Skeletal muscle cell (primary cell): ENCODE results near the gene PTPRK.

Experiments used
- DNase-seq: peaks from one replicate; pipeline ENCODE4 v3.0.0-alpha.2; 2010; ENCODE audit warnings: low read depth
- H3K4me3 ChIP-seq: 2 replicates; pipeline ENCODE4 v1.5.1; 2011; ENCODE audit warnings: low read depth, mild to moderate bottlenecking, control low read depth, low read length, moderate library complexity

PTPRK gene

DNA sequence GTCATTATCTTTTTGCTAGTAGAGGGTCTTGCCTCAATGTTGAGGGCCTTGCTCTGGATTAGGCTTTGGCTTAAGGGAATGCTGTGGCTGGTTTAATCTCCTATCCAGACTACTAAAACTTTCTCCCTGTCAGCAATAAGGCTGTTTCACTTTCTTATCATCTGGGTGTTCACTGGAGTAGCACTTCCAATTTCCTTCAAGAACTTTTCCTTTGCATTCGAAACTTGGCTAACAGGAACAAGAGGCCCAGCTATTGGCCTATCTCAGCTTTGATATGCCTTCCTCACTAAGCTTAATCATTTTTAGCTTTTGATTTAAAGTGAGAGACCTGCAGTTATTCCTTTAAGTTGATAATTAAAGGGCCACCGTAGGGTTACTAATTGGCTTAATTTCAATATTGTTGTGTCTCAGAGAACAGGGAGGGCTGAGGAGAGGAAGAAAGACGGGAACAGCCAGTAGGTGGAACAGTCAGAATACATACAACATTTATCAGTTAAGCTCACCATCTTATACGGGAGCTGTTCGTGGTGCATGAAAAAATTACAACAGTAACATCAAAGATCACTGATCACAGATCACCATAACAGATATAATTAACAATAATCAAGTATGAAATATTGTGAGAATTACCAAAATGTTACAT lies 186.7 kb downstream of the PTPRK start:
- no peak overlapping the region for H3K4me3 ChIP-seq
- DNase-seq: no peak

DNA sequence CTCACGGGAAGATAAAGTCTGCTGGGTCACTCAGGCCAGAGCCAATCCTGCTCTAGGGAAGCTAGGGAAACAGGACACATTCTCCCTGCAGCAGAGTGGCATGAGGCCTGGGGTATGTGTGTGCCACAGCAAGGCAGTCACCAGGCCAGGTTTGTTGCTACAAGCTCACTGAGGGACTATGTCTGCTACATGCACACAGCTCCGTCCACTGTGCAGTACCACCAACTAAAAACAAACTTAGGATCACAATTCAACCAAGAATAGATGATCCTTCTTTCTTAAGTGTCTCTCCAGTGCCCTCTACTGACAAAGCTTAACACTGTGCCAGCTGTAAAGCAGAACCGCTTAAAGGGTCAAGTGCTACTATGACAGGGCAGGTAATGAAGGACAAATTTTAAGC lies 192.5 kb downstream of the PTPRK start:
- no peak for DNase-seq
- no peak overlapping the region for H3K4me3 ChIP-seq

DNA sequence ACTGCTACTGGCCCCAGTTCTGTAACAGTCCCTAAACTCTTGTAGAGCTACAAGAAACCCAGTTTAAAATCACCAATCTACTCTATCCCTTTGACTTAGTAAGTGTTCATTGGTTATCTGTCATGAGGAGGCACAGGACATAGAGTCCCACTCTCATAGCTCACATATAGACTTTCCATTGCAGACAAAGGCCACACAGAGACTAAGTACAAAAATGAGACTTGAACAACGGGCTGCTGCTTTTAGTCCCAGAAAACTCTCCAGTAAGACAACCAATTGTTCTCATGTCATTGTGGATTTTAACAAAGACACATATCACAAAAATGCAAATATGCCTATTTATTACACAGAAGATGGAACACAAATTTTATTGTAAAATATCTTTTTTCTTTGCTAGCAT lies 197.4 kb downstream of the PTPRK start:
- H3K4me3 ChIP-seq: no peak overlapping the region
- DNase-seq: no peak

DNA sequence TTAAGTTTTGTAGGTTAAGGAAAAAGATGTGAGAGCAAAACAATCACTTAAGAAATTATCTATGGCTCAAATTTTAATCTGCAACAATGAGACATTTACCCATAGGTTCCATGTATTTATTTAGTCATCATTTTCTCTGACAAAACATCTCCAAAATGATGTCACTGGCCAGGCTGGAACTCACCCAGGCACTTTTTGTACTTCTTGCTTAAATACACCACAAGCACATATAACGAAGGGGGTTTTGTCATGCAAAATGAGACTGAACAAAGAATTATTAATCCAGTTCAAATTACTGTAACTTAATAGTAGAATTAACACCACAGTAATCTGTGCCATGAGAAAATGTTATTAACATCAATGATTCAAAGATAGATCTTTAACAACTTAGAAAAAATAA lies 200.5 kb downstream of the PTPRK start:
- H3K4me3 ChIP-seq: no peak overlapping the region
- DNase-seq: no peak

DNA sequence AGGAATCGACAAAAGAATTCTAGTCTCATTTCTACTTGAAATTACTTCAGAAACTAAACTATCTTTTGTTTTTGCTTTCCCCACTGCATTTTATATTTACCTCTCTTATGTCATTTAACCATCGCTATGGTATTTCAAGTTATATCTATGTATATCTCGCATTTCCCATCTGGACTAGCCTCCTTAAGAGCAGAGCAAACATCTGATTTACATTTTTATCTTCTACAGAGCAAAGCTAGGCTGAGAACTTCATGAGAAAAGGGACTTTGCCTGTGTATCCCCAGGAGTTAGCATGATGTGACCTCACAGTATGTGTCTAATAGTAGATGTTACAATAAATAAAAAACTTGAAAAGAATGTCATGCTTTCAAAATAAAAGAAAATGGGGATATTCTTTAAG lies 201.2 kb downstream of the PTPRK start:
- no peak overlapping the region for H3K4me3 ChIP-seq
- DNase-seq: no peak

DNA sequence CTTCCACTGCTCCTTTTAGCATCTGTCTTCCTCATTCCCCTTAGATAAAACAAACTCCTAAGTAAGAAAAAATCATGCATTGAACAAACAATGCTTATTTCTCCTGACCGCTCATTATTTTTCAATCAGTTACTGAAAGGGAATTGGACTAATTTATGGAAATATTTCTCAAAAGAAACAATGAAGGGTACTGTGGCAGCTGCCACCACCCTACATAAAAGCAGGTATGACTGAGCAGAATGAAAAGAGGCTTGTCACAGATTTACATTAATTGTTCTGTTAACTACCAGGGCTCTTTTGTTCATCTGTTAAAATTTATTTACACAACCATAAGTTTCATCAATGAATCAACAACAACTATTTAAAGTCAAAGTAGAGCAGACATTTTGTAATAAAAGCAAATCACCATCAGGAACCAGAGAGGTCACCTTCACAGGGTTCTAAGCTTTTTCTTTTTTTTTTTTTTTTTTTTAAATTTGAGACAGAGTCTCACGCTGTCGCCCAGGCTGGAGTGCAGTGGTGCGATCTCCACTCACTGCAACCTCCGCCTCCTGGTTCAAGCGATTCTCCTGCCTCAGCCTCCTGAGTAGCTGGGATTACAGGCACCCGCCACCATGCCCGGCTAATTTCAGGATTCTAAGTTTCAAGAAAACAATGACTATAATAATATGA lies 204.0 kb downstream of the PTPRK start:
- no peak for DNase-seq
- no peak overlapping the region for H3K4me3 ChIP-seq

DNA sequence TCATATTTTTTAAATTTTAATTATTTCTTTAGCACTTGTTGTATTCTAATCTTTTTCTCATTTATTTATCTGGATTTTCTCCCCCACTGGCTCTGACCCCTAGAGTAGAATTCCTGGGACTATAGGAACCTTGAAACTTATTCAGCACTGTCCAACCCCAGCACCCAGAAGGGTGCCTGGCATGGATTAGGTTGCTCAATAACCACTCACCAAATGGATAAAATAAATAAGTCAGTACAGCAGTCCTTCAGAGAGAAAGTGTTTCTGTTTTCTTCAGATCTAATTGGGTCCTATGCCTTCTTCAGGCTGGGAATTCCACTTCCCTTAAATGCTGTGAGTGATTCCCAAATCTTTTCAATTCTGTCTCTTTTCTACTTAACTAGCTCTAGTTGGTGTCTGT lies 206.2 kb downstream of the PTPRK start:
- no peak overlapping the region for H3K4me3 ChIP-seq
- DNase-seq: no peak

DNA sequence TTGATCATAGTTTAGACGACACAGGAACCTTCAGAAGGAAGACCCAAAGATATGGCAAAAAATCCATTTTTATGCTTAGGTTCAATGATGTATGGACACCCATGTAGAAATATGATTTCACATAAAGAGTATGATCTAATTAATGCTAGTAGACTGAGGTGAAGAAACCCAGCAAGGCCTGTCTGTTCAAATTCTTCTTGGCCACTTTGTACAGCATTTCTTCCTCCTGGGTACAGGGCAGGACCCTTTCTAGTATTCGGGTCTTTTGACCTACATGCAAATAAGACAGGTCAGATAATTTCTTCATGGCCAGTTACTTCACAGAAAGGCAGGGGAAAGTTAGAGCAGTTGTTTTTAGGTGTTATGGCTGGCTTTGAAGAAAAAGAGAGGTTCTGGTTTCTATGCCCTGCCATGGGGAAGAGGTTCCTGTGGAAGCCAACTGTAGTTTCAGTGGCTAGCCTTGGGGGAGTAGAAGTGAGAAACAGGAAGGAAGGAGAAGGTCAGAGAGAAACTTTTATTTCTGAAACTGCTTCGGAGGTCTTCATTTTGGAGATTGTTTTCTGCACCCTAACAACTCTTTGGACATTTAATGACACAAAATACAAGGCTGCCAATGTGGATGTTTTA lies 208.3 kb downstream of the PTPRK start:
- DNase-seq: no peak
- H3K4me3 ChIP-seq: no peak overlapping the region

DNA sequence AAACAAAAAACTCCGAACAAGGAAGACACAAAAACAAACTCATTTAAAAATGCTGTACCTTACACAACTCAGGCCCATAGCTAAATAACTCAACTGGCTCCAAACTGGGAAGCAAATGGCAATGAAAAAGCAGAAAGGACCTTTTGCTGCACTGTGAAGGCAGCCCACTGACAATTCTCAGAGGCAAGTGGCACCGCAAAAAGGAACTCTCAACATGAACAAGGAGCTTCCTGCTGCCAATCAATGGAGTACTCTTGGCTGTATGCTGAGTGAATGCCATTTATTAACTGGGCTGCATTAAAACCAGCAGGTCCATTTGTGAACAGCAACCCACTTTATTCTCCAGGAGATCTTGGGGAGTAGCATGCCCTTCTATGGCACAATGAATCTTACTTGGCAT lies 209.9 kb downstream of the PTPRK start:
- no peak overlapping the region for H3K4me3 ChIP-seq
- no peak for DNase-seq

DNA sequence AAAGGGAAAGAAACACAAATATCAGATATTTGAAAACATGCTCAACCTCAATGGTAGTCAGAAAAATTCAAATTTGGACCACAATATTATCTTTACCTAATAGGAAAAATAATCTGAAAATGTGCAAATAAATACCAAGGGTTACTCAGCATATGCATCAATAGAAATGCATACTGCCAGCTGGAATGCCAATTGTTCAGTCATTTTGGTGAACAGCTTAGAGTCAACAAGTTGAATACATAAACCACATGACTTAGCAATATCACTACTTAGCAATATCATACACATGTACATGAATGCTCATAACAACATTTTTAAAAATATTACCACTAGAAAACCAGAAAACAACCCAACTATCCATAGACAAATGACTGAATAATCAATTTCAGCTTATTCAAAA lies 212.7 kb downstream of the PTPRK start:
- H3K4me3 ChIP-seq: no peak overlapping the region
- no peak for DNase-seq

DNA sequence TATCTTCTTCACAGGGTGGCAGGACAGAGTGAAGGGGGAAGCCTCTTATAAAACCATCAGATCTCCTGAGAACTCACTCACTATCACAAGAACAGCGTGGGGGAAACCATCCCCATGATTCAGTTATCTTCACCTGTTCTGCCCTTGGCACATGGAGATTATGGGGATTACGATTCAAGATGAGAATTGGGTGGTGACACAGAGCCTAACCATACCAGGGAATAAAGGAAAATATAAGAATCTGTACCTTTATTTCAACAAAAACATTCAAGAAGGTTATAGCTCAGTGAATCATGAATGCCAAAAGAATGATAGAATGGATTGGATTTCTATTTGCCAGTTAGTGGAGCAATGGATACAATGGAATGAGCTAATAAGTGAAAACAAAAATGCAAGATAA lies 214.4 kb downstream of the PTPRK start:
- H3K4me3 ChIP-seq: no peak overlapping the region
- peak; percentile 23 for DNase-seq

DNA sequence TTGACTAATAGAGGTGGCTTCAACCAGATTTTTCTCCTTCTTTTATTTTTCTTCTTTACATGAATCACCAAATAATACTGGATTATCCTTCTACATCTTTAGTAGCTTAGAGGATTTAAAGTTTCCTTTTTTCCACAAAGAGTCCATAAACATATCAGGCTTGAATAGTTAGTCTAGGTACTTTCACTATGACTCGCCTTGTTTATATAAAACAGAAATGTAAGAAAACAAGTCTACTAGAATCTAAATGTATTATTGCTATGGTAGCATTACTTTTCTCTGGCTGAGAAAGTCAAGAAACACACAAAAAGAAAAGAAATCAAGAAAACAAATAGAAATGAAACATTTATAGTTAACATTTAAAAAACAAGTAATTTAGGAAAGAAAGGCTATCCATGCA lies 215.2 kb downstream of the PTPRK start:
- no peak for DNase-seq
- no peak overlapping the region for H3K4me3 ChIP-seq

DNA sequence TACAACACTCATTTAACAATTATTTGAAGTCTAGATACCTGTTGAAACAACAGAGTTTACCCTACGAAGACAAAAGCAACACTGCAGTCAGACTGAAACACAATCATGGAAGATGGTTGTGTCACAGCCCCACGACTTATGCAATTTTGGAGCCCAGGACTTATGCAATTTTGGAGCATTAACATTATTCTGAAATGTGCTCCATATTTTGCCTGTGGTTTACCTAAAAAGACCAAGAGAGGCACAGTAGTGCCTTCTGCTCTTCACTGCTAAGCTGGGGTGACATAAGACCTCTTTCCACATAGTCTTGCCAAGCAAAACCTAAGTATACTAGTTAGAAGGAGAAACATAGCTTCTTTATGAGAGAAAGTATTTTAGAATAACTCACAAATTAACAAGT lies 216.5 kb downstream of the PTPRK start:
- H3K4me3 ChIP-seq: no peak overlapping the region
- DNase-seq: no peak

DNA sequence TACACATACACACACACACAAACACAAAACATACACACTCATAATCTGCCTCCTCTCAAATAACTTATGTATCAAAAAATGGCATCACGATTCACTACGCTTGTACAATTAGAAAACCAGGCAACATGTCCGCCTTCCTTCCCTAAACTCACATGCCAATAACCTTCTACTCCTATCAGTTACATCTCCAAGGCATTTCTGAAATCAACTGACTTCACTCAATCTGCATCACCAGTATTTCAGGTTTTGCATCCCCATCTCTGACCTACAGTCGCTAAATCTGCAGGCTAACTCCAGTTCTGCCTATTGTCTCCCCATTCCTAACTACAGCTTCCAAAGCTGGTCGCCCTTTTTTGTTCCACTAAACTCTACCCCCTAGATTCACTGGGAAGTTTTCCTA lies 217.5 kb downstream of the PTPRK start:
- DNase-seq: no peak

DNA sequence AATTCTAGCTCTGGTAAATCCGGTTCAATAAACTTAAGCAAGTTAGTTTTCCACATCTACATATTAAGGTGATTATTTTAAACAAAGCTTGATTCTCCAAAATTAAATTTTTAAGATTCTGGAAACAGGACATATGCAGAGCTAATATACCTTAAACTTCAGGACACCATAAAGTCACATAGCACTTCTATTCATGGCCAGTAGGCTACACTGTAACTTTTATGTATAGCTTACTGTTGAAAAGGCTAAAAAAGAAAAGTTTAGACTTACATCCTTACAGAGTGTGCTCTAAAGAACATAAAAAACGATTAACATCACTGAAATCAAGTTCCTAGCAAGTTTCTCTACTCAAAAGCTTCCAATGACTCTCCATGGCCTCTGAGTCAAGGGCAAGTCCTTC lies 224.7 kb downstream of the PTPRK start:
- no peak overlapping the region for H3K4me3 ChIP-seq
- no peak for DNase-seq

More for the DNA sequence above, 217.5 kb downstream of the PTPRK start:
- H3K4me3 ChIP-seq: no peak overlapping the region

DNA sequence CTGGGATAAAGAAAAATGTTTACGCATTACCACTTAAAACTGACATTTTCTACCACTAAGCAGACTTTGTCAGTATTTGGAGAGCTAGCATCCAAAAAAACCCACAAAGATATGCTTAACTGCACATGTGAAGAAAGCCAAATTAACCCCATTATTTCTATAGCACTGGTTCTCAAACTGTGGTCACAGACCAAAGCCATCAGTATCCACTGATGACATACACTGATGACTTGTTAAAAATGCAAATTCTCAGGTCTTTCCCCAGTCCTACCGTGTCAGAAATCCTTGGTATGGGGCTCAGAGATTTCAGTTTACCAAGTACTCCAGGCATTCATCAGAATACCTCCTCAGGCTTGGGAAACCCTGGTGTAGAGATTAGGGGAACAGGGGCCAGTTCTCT lies 230.2 kb downstream of the PTPRK start:
- no peak overlapping the region for H3K4me3 ChIP-seq
- no peak for DNase-seq

DNA sequence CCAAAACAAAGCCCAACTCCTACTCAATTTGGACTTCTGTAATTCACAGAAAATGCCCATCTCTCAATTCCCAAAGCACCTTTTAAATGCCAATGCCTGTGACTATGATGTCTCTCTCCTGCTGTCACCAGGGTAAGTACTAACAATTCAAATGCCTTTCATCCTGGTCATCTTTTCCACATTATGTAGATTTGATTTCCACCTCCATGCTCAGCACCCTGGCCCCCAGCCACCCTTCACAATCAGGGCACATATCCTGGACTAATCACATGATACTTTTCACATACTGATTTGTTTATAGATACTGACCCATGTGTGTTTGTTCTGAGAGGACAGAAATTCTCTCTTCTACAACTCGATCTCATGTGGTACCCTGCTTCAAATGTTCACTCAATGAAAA lies 236.3 kb downstream of the PTPRK start:
- no peak for DNase-seq
- no peak overlapping the region for H3K4me3 ChIP-seq

DNA sequence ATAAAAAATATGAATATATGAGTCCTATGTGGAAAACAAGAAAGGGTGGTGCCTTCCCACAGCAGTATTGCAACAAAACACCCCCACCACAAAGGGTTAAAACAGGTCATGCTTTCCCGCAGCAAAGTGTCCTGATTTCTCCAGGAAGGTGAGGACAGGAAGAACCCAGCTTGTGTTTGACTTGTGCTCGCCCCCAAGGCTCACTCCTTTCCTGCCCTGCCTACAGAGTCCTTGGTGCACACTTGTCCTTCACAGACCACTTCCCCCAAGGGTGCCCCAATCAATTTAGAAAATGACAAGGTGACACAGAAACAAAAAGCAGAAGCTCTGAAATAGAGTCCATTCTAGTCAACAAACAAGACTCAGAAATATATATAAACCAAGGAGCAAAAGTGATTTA lies 237.4 kb downstream of the PTPRK start:
- no peak for DNase-seq
- no peak overlapping the region for H3K4me3 ChIP-seq

DNA sequence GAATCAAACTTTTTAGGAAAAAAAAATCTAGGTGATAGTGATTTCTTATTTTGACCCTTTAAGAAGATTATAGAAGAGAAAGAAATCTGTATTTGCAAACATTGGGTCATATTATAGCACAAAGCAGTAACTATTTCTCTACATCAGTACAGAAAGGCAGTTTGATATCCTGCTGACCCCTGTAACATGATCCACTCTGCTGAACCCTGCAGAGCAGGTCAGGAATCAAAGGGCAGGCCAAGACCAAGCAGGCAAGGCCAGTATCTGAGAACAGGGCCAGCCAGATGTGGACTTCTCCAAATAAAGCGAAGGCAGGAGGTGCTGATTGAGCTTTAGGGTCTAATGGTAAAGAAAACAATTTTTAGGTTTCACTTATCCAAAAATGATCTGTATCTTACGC lies 239.4 kb downstream of the PTPRK start:
- no peak for DNase-seq
- H3K4me3 ChIP-seq: no peak overlapping the region

DNA sequence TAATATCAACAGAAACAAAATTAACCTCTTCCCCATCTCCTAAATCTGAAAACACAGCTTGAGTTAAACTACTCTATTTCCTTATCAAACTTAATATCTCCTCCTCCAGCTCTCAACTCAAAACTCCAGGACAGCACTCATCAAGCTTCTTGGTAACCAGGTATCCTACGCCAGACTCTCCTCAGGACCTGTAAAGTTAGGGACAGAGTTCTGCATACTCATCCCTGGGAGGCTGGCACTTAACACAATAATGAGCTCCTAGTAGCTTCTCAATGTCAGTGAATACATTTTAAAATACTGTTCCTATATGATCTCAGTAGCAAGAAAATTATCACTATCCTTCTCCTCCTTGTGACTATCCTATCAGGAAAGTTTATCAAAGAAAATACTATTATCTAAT lies 240.3 kb downstream of the PTPRK start:
- H3K4me3 ChIP-seq: no peak overlapping the region
- no peak for DNase-seq

DNA sequence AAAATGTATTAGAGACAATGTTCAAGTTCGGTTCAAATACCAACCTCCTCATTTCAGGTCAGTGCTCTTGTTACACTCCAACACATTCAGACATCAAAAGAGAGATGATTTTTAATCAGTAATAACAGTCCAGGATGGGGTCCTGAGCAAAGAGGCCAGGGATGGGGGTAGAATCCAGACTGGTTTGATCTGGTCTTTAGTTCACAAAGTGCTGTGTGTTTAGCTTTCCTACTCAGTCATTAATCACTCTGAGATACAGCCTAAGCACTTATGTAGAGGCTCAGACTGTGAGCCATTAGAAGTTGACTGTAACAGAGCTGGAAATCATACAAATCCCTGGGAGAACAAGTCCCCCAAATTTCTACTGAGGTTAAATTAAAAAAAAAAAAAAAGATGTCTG lies 241.6 kb downstream of the PTPRK start:
- no peak for DNase-seq
- H3K4me3 ChIP-seq: no peak overlapping the region
